Mesendoderm (in vitro differentiated cells): ENCODE data around the gene TRHDE. TPM values are rescaled to one million over a fixed set of nuclear protein-coding genes. Genes with fewer than 3 reads are reported as not detected.

Experiments
- DNase-seq: peaks from one replicate; pipeline ENCODE4 v3.0.0; 2013
- H2AK5ac ChIP-seq: 2 replicates; pipeline ENCODE4 v1.6.1; 2013; ENCODE audit warnings: low read length, inconsistent platforms
- H2BK120ac ChIP-seq: 2 replicates; pipeline ENCODE4 v1.6.1; 2013; ENCODE audit warnings: low read depth, mild to moderate bottlenecking, low read length, moderate library complexity, mixed read lengths
- H2BK15ac ChIP-seq: replicated peaks from 2 replicates; pipeline ENCODE4 v1.6.1; 2013; ENCODE audit warnings: low read depth, mild to moderate bottlenecking, moderate library complexity
- H2BK5ac ChIP-seq: 2 replicates; pipeline ENCODE4 v1.6.1; 2013; ENCODE audit warnings: low read length, inconsistent platforms
- H3K18ac ChIP-seq: 2 replicates; pipeline ENCODE4 v1.6.1; 2013; ENCODE audit warnings: mild to moderate bottlenecking, low read length, mixed read lengths
- H3K23ac ChIP-seq: one replicate; pipeline ENCODE4 v1.6.1; 2013; ENCODE audit warnings: low read length
- H3K27ac ChIP-seq: 2 replicates; pipeline ENCODE4 v1.5.1; 2013; ENCODE audit warnings: low read depth, mild to moderate bottlenecking, inconsistent platforms, low read length, moderate library complexity
- H3K27me3 ChIP-seq: 2 replicates; pipeline ENCODE4 v1.6.1; 2013; ENCODE audit warnings: low read length, control low read depth, mild to moderate bottlenecking, inconsistent platforms; ENCODE audit not compliant: insufficient read depth, poor library complexity
- H3K36me3 ChIP-seq: 2 replicates; pipeline ENCODE4 v1.6.1; 2013; ENCODE audit warnings: low read length, inconsistent platforms; ENCODE audit not compliant: control insufficient read depth, insufficient read depth
- H3K4ac ChIP-seq: one replicate; pipeline ENCODE4 v1.6.1; 2013; ENCODE audit warnings: low read depth, mild to moderate bottlenecking, low read length, moderate library complexity
- H3K4me1 ChIP-seq: 2 replicates; pipeline ENCODE4 v1.6.1; 2013; ENCODE audit warnings: low read depth, low read length, inconsistent platforms; ENCODE audit not compliant: control insufficient read depth
- H3K4me2 ChIP-seq: 2 replicates; pipeline ENCODE4 v1.6.1; 2013; ENCODE audit warnings: low read length
- H3K4me3 ChIP-seq: 2 replicates; pipeline ENCODE4 v1.5.1; 2013; ENCODE audit warnings: mild to moderate bottlenecking, low read length
- H3K56ac ChIP-seq: one replicate; pipeline ENCODE4 v1.6.1; 2013; ENCODE audit warnings: low read length
- H3K79me1 ChIP-seq: 2 replicates; pipeline ENCODE4 v1.6.1; 2013; ENCODE audit warnings: low read length, inconsistent platforms
- H3K79me2 ChIP-seq: 2 replicates; pipeline ENCODE4 v1.6.1; 2013; ENCODE audit warnings: mild to moderate bottlenecking, low read length; ENCODE audit not compliant: control insufficient read depth, insufficient read depth
- H3K9ac ChIP-seq: 2 replicates; pipeline ENCODE4 v1.6.1; 2013; ENCODE audit warnings: low read length, inconsistent platforms
- H4K5ac ChIP-seq: one replicate; pipeline ENCODE4 v1.6.1; 2013; ENCODE audit warnings: low read length
- H4K8ac ChIP-seq: one replicate; pipeline ENCODE4 v1.6.1; 2013; ENCODE audit warnings: low read depth, mild to moderate bottlenecking, control low read depth, low read length, moderate library complexity
- WGBS: extraction: QIAGEN DNeasy Blood & Tissue Kit; methylation state at CpG from one replicate; pipeline ENCODE4 v1.1.7; 2013; ENCODE audit warnings: low lambda C conversion rate, missing lambda C conversion rate; ENCODE audit not compliant: insufficient coverage; ENCODE audit errors: extremely low coverage; 5-methylcytosine and 5-hydroxymethylcytosine counted together
- polyA plus RNA-seq, 2 experiments: library from polyadenylated mRNA; stranded (reverse); fragments of 200-250 nt; gene quantifications; one replicate each; pipeline ENCODE4 v1.2.3, GENCODE V29; 2013

The TRHDE gene
- polyA plus RNA-seq (2013, experiment 1 of 2): 1.1 TPM
- polyA plus RNA-seq (2013, experiment 2 of 2): 0.95 TPM

GRCh38 chr12:72272091-72272661, at the start of gene TRHDE:
Gene TRHDE (plus strand): TSS chr12:72272370. CDS start chr12:72272644, 274 bp downstream.
- H3K4me1 ChIP-seq: no peaks in the 10 kb centered on the region
- peaks cover 6% of the 10 kb centered on the region for H3K27me3 ChIP-seq
- no peak within 1 kb of the TSS for H2BK15ac ChIP-seq
- no peaks in the 10 kb centered on the region for H3K36me3 ChIP-seq
- H3K4me2 ChIP-seq: peak within 1 kb of the TSS; percentile 78
- H3K23ac ChIP-seq: peak within 1 kb of the TSS; percentile 81
- DNase-seq: peak; percentile 76
- H3K9ac ChIP-seq: peak within 1 kb of the TSS; percentile 68
- peak within 1 kb of the TSS; percentile 51 for H3K4me3 ChIP-seq
- no CpG with 5 or more reads among the region's 60 CpGs for WGBS
- H3K79me2 ChIP-seq: no peaks in the 10 kb centered on the region
- no peak within 1 kb of the TSS for H2AK5ac ChIP-seq
- H3K27ac ChIP-seq: no peak within 1 kb of the TSS
- peak within 1 kb of the TSS; percentile 7 for H3K18ac ChIP-seq
- H4K5ac ChIP-seq: no peak within 1 kb of the TSS
- no peak within 1 kb of the TSS for H2BK5ac ChIP-seq
- H3K56ac ChIP-seq: peak within 1 kb of the TSS; percentile 88
- H3K4ac ChIP-seq: no peak within 1 kb of the TSS
- no peak within 1 kb of the TSS for H4K8ac ChIP-seq
- H2BK120ac ChIP-seq: no peak within 1 kb of the TSS
- H3K79me1 ChIP-seq: no peaks in the 10 kb centered on the region

- no CpG with 5 or more reads among the region's 1 CpG for WGBS
Observed at GRCh38 chr12:72226510-72226909, 45.7 kb upstream of the TRHDE start.

GRCh38 chr12:72228424-72228823, 43.7 kb upstream of the TRHDE start:
- H3K4ac ChIP-seq: no peak overlapping the region
- H3K79me1 ChIP-seq: no peaks in the 10 kb centered on the region
- H2BK15ac ChIP-seq: no peak overlapping the region
- no peak overlapping the region for H3K56ac ChIP-seq
- H3K4me1 ChIP-seq: no peaks in the 10 kb centered on the region
- no peak overlapping the region for H3K18ac ChIP-seq
- H3K23ac ChIP-seq: no peak overlapping the region
- no peak overlapping the region for H2AK5ac ChIP-seq
- H2BK5ac ChIP-seq: no peak overlapping the region
- no peaks in the 10 kb centered on the region for H3K79me2 ChIP-seq
- H3K27ac ChIP-seq: no peak overlapping the region
- H3K4me3 ChIP-seq: no peak overlapping the region
- H4K8ac ChIP-seq: no peak overlapping the region
- H2BK120ac ChIP-seq: no peak overlapping the region
- H4K5ac ChIP-seq: no peak overlapping the region
- H3K4me2 ChIP-seq: no peak overlapping the region
- H3K9ac ChIP-seq: no peak overlapping the region
- DNase-seq: no peak
- no peaks in the 10 kb centered on the region for H3K36me3 ChIP-seq
- no peaks in the 10 kb centered on the region for H3K27me3 ChIP-seq

More at GRCh38 chr12:72226510-72226909, 45.7 kb upstream of the TRHDE start:
- Histone ChIP-seq H3K23ac (no peak overlapping the region), H2AK5ac (no peak overlapping the region), H3K27ac (no peak overlapping the region), H3K18ac (no peak overlapping the region), H2BK120ac (no peak overlapping the region), H3K36me3 (no peaks in the 10 kb centered on the region), H3K4ac (no peak overlapping the region), H3K56ac (no peak overlapping the region), H3K4me3 (no peak overlapping the region), H4K8ac (no peak overlapping the region), H3K4me1 (no peaks in the 10 kb centered on the region), H3K79me2 (no peaks in the 10 kb centered on the region), H2BK5ac (no peak overlapping the region), H3K27me3 (no peaks in the 10 kb centered on the region), H3K9ac (no peak overlapping the region), H3K79me1 (no peaks in the 10 kb centered on the region), H4K5ac (no peak overlapping the region), H3K4me2 (no peak overlapping the region), H2BK15ac (no peak overlapping the region)
- no peak for DNase-seq

- no peak overlapping the region for H3K18ac ChIP-seq
- no peak overlapping the region for H4K5ac ChIP-seq
- H3K9ac ChIP-seq: no peak overlapping the region
- H3K79me1 ChIP-seq: no peaks in the 10 kb centered on the region
- H4K8ac ChIP-seq: no peak overlapping the region
- no peak overlapping the region for H3K4me2 ChIP-seq
- DNase-seq: no peak
- H3K79me2 ChIP-seq: no peaks in the 10 kb centered on the region
- no peak overlapping the region for H3K4me3 ChIP-seq
- H2BK5ac ChIP-seq: no peak overlapping the region
- WGBS: no CpG with 5 or more reads among the region's 4 CpGs
- no peak overlapping the region for H3K27ac ChIP-seq
- no peak overlapping the region for H3K23ac ChIP-seq
- no peak overlapping the region for H2BK15ac ChIP-seq
- H3K56ac ChIP-seq: no peak overlapping the region
- no peak overlapping the region for H2AK5ac ChIP-seq
- H3K4ac ChIP-seq: no peak overlapping the region
- H3K4me1 ChIP-seq: no peaks in the 10 kb centered on the region
- no peak overlapping the region for H2BK120ac ChIP-seq
- H3K36me3 ChIP-seq: no peaks in the 10 kb centered on the region
- H3K27me3 ChIP-seq: no peaks in the 10 kb centered on the region
Observed at GRCh38 chr12:72230589-72230988, 41.6 kb upstream of the TRHDE start.

- H3K79me2 ChIP-seq: no peaks in the 10 kb centered on the region
- no peak overlapping the region for H2BK5ac ChIP-seq
- no peak overlapping the region for H3K4me2 ChIP-seq
- H3K79me1 ChIP-seq: no peaks in the 10 kb centered on the region
- no peak overlapping the region for H4K8ac ChIP-seq
- no peak overlapping the region for H3K56ac ChIP-seq
- H2BK120ac ChIP-seq: no peak overlapping the region
- no CpG with 5 or more reads among the region's 2 CpGs for WGBS
- H3K27me3 ChIP-seq: no peaks in the 10 kb centered on the region
- no peak overlapping the region for H3K4ac ChIP-seq
- no peak overlapping the region for H3K23ac ChIP-seq
- H3K36me3 ChIP-seq: no peaks in the 10 kb centered on the region
- no peak overlapping the region for H2AK5ac ChIP-seq
- no peak overlapping the region for H3K18ac ChIP-seq
- no peaks in the 10 kb centered on the region for H3K4me1 ChIP-seq
- H4K5ac ChIP-seq: no peak overlapping the region
- H2BK15ac ChIP-seq: no peak overlapping the region
- no peak overlapping the region for H3K9ac ChIP-seq
- H3K4me3 ChIP-seq: no peak overlapping the region
- DNase-seq: no peak
- H3K27ac ChIP-seq: no peak overlapping the region
Observed at GRCh38 chr12:72234886-72235285, 37.3 kb upstream of the TRHDE start.

GRCh38 chr12:72236071-72236705, 36.0 kb upstream of the TRHDE start:
- H2BK15ac ChIP-seq: no peak overlapping the region
- H3K27me3 ChIP-seq: no peaks in the 10 kb centered on the region
- no peak for DNase-seq
- no peaks in the 10 kb centered on the region for H3K79me1 ChIP-seq
- H3K27ac ChIP-seq: no peak overlapping the region
- H3K4ac ChIP-seq: no peak overlapping the region
- no CpG with 5 or more reads among the region's 1 CpG for WGBS
- H2BK5ac ChIP-seq: no peak overlapping the region
- no peak overlapping the region for H4K8ac ChIP-seq
- H2BK120ac ChIP-seq: no peak overlapping the region
- no peak overlapping the region for H3K23ac ChIP-seq
- H3K9ac ChIP-seq: no peak overlapping the region
- H3K4me2 ChIP-seq: no peak overlapping the region
- H3K4me3 ChIP-seq: no peak overlapping the region
- H3K36me3 ChIP-seq: no peaks in the 10 kb centered on the region
- H2AK5ac ChIP-seq: no peak overlapping the region
- H4K5ac ChIP-seq: no peak overlapping the region
- H3K4me1 ChIP-seq: no peaks in the 10 kb centered on the region
- H3K79me2 ChIP-seq: no peaks in the 10 kb centered on the region
- H3K18ac ChIP-seq: no peak overlapping the region
- H3K56ac ChIP-seq: no peak overlapping the region
